GM19438 (cell line): ENCODE measurements around the gene INAFM1.
"Not testable (repeated sequence)": the region's sequence is repeated elsewhere in the genome, so short reads cannot be mapped to it uniquely, and the experiment has no call there.

Source experiments
- ATAC-seq: cut with Tn5 transposase; IDR thresholded peaks from one replicate; pipeline ENCODE4 v1.9.1; 2021; ENCODE audit warnings: low read depth; ENCODE audit not compliant: unreplicated experiment

The INAFM1 gene

DNA sequence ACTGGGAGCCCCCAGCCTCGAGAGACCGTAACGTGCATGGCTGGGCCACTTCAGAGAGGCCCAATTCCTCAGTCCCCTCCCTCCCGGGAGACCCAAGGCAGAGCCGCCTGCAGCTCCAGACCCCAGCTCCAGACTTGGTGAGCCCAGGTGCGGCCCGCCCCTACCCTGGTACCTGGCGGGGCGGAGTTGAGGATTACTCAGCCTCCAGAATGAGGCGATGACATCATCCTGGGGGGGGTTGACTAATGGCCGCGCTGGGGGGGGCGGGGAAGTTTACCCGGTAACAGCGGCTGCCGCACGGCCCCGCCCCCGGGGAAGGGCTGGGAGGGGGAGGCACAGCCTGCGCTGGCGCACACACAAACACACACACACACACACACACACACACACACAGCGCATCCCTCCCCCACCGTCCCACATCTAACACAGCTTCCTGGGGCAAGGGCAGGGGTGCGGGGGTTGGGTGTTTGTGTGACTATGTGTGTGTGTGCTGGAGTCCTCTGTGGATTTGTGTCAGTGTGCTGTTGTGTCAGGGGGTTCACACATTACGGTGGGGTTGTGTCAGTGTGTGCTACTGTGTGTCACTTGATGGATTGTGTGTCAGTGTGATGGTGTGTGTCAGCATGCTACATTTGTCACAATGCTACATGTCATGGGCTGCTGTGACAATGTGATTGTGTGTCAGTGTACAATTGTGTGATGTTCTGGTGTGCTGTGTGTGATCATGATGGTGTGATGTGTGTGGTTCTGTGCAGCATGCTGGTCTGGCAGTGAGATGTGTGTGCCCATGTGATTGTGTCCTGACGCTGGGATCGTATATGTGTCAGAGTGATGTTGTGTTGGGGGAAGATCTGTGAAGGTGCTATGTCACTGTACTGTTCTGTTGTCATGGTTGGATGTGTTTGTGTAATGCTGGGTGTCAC lies 33.4 kb upstream of the INAFM1 start:
- no peak for ATAC-seq

DNA sequence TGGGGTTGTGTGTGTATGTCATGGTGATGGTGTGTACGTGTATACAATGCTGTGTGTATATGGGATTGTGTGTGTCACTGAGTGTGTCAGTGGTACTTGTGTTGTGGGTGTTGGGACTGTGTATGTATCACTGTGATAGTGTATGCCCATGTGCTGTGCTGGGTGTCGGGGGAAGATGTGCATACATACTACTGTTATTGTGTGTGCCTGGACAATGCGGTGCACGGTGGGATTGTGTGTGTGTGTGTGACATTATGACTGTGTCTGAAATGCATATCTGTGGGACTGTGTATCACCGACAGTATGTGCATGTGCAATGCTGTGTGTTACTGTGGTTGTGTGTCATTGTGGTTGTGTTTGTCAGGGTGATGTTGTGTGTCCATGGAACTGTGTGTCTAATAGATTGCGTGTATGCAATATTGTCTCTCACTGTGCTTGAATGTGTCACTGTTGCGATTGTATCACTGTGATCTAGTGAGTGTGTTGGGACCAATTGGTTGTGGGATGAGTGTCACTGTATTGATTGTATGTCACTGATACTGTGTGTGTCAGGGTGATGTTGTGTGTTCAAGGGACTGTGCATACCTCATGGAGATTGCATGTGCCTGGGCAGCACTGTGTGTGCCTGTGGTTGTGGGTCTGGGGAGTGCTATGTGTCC lies 32.6 kb upstream of the INAFM1 start:
- ATAC-seq = no peak

DNA sequence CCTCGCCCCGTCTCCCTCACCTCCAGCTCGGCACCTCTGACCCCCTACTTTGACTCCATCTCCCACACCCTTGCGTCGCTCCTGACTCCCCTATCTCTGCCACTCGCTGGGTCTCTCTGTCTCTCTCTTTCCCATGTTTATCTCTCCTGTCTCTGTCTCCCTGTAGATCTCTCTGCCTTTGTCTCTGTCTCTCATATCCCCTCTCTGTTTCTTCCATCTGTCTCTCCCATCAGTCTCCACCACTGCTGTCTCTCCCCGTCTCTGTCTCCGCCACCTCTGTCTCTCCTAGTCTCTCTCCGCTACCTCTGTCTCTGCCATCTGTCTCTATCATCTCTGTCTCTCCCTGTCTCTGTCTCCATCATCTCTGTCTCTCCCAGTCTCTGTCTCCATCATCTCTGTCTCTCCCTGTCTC lies 31.3 kb upstream of the INAFM1 start:
- no peak for ATAC-seq

DNA sequence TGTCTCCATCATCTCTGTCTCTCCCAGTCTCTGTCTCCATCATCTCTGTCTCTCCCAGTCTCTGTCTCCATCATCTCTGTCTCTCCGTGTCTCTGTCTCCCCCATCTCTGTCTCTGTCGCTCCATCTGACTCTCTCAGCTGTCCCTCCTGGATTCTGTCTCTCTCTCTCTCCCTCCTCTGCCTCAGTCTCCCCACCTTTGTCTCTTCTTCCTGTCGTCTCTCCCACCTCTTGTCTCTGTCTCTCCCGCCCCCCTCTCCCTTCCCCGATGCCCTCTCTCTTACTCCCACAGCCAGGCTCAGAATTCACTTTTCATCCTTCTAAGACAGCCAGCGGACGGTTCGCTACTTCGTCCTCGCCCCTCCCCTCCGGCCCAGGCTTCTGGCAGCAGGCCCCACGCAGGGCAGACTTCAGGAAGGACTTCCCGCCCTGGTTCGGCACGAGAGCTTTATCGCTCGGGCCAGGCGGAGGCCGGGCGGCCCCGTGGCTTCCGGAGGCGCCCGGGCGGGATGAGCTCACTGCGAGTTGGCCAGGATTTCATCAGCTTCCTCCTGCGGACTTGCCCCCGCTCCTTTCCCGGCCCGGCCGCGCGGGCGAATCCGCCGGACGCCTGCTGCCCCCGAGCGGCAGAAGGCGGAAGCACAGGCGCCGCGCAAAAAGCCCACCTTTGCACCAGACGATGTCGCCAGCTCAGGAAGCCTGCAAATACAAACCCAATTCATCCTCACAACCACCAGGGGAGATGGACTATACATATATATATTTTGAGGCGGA lies 30.7 kb upstream of the INAFM1 start:
- peak; percentile 68 for ATAC-seq

DNA sequence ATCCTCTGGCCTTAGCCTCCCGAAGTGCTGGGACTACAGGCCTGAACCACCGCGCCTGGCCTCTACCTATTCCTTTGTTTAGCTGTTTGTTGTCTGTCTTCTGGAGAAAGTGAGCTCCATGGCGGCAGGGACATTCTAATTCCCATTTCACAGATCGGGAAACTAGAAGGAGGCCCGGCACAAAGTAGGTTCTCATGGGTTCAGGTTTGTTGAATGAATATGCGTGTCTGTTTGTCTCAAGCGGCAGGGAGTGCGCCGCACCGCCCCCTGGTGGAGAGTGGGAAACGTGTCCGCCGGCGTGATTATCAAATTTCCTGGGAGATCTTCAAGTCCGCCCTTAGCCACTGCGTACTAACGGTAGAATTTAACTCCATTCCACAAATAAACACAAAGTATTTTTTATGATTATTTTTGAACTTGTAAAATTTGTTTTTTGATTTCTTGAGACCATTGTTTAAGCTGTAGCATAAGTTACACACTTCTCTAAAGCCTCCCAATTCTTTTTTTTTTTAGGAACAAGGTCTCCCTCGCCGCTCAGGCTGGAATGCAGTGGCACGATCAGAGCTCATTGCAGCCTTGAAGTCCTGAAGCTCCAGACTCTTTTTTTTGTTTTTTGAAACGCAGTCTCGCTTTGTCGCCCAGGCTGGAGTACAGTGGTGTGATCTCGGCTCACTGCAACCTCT lies 27.2 kb upstream of the INAFM1 start:
- ATAC-seq = no peak

DNA sequence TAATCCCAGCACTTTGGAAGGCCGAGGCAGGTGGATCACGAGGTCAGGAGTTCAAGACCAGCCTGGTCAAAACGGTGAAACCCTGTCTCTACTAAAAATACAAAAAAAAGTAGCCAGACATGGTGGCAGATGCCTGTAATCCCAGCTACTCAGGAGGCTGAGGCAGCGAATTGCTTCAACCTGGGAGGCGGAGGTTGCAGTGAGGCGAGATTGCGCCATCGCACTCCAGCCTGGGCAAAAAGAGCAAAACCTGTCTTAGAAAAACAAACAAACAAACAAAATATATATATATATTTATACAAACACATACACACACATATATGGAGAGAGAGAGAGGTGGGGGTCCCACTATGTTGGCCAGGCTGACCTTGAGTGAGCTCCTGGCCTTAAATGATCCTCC lies 21.7 kb upstream of the INAFM1 start:
- ATAC-seq = not testable (repeated sequence)

DNA sequence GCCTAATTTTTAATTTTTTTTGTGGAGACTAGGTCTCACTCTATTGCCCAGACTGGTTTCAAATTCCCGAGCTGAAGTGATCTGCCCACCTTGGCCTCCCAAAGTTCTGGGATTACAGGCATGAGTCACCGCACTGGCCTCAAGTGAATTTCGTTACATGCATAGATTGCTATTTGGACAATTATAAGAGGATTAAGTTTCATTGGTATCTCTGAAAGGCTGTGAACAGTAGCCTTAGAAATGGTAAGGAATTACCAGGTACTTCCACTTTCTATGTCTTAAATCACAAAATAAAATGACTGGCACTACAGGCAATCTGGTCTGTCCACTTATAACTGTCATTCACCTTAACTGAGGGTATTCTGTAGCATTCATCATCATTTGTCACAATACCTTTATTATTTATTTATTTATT lies 21.2 kb upstream of the INAFM1 start:
- no peak for ATAC-seq

DNA sequence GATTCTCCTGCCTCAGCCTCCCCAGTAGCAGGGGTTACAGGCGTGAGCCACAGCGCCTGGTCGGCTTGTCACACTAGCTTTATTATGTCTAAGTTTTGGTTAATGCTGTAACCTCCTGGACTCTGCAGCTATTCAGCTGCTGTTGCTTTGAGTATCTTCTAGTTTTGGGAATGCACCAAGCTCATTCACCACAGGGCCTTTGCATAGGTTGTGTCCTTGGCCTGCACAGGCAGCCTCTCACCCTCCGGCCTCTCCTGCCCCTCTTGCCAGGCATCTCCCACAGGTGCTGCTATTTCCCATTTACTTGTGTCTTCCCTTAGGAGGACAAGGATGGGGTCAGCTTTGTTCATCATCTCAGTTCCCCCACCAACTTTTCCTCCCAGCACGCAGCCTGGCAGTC lies 20.7 kb upstream of the INAFM1 start:
- no peak for ATAC-seq

DNA sequence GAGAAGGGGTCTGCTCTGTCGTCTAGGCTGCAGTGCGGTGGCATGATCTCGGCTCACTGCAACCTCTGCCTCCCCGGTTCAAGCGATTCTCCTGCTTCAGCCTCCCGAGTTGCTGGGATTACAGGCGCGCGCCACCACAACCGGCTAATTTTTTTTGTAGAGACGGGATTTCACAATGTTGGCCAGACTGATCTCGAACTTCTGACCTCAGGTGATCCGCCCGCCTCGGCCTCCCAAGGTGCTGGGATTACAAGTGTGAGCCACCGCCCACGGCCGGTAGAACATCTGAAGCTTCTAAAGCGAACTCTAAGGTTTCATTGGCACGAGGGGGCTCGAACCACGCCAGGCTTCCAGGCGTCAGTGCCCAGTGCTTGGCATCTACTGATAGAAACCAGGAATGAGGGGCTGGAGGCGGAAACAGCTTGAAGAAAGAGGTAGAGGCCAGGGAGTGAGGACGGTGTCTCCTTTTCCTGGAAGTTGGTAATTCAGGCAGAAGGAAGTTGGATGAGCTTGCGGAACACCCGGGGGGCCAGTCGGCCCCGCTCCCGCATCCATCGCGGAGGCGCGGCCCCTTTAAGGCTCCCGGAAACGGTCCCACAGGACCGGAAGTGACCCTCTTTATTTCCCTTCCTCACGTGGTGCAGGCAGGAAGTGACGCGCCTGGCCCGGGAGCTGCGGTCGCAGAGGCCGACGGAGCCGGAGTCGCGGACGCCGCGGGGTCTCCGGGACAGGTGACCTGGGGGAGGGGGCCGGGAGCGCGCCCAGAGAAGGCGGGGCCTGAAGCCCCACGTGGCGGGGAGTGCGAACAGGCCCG lies 18.6 kb upstream of the INAFM1 start, which contains the start of gene CCDC9:
TSS of gene CCDC9 (plus strand) at position 647 of the 814 bp plus-strand sequence. CDS start 1,876 bp downstream, outside the sequence.
- ATAC-seq = peak; percentile 42

DNA sequence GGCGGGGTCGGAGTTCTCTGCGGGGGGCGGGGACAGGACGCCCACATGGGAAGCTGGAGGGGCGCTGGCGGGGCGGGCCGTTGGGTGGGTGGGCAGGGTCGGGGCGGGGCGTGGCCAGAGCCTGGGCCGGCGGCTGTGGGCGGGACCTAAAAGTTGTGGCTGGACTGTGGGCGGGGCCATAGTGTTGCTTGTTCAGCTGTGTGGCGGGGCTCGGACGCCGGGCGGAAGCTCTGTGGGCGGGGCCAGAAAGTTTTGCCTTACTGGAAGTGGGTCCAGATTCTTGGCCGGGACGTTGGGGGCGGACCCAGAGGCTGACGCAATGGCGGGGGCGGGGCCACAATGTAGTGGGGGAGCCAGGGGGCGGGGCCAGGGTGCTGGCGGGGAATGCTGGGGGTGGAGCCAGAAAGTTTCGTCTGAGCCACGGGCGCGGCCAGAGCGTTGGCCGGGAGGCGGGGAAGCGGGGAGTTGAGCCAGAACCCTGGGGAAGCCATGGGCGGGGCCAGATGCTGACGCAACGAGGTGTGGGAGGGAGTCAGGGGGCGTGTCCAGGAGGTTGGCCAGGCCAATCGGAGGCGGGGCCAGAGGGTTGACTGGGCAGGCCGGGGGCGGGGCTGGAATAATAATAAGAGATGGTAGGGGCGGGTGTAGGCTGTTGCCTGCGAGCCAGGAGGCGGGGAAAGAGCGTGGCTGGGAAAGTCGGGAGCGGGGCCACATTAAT lies 17.8 kb upstream of the INAFM1 start:
- peak; percentile 74 for ATAC-seq

DNA sequence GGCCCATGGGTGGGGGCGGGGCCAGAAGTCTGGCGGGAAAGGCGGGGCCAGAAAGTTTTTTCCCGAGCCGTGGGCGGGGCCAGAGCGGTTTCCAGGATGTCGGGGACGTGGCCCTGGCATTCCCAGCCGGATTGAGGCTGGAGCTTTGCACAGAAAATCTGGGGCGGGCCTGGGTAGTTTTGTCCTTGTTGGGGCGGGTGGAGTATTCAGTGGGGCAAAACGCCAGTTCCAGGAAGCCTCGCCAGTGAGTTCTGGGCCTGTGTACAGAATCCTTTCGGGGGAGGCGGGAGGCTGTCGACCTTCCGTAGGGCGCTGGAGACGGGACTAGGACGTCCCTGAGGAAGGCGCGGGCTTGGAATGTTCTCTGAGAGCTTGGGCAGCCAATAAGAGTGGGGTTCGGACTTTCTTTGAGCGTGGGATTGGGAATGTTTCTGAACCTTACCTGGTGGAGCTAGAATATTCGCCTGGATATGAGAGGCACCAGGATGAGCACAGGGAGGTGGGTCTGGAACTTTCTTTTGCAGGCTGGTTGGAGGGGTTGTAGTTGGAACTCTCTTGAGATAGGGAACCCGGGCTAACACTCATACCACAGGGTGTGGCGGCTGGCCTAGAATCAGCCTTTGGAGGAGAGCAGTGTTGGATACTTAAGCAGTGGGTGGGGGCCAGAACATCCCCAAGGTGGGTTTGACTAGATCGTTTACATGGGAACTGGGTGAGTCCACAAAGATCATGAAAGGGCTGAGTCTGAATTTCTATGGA lies 17.1 kb upstream of the INAFM1 start:
- ATAC-seq = no peak

DNA sequence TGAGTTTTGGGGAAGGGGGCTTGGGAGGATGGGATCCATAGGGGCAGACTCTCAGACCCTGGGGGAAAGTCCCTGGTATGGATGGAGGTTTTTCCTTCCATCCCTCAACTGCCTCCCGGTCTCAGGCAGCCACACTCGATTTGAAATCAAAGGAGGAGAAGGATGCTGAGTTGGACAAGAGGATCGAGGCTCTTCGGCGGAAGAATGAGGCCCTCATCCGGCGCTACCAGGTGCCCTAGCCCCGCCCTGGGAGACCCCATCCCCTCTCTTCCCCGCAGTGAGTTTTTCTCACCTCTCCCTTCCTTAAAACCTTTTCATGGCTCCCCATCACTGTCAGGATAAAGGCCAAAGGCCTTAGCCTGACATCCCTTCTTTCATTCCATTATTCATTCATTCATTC lies 16.3 kb upstream of the INAFM1 start:
- no peak for ATAC-seq

DNA sequence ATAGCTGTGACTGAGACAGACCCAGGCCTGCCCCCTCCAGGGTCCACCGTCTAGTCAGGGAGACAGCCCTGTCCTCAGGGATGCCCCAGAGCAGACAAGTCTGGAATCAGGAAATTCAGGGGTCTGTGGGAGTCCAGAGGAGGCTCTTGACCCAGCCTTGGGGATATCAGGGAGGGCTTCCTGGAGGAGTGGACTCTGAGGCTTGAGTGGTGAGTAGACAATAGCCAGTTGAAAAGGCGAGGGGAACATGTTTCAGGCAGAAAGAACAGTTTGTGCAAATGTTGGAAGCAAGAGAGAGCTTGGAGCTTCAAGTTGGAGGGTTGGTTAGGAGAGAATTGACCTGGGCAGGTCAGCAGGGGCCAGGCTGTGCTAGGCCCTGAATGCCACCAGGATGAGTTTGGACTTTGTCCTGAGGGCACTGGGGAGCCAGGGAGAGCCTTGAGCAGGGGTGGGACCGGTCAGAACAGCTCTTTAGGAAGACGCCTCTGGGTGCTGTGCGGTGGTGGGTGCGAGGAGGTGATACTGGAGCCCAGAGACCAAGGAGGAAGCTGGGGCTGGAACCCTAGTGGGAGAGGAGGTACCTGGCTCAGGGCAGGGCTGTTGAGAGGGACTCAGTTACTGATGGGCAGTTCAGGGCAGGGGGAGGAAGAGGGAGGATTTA lies 15.7 kb upstream of the INAFM1 start:
- no peak for ATAC-seq

DNA sequence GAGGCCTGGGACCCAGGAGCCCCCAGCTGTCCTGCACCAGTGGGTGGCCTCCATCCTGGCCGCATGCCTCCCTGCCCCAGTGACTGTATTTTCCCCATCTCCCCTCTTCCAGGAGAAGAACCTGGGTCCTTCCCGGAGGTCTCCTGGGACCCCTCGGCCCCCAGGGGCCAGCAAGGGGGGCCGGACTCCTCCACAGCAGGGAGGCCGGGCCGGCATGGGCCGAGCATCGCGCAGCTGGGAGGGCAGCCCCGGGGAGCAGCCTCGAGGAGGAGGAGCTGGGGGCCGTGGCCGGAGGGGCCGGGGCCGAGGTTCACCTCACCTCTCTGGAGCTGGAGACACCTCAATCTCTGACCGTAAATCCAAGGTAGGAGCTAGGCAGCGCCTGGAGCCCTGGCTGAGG lies 14.2 kb upstream of the INAFM1 start:
- ATAC-seq = no peak

DNA sequence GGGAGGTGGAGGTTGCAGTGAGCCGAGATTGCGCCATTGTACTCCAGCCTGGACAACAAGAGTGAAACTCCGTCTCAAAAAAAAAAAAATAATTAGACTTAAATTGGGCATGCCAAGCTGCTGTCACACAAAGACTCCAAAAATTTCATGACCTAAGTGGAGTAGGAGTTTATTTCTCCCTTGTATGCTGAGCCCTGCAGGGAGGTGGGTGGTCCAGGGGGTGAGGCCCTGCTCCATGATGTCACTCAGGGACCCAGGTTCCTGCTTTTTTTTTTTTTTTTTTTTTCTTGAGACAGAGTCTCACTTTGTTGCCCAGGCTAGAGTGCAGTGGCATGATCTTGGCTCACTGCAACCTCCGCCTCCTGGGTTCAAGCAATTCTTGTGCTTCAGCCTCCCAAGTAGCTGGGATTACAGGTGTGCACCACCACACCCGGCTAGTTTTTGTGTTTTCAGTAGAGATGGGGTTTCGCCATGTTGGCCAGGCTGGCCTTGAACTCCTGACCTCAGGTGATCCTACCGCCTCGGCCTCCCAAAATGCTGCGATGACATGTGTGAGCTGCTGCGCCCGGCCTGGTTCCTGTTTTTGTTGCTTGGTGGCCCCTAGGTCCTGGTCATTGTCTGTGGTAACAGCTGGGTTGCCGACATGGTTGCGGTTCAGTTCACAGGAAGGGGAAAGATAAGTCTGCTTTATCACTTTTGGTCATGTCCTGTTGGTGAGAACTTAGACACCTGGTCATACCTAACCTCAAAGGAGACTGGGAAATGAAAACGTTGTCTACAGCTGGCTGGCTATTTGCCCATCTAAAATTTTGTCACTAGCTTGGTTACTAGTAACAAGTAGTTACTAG lies 12.5 kb upstream of the INAFM1 start:
- ATAC-seq = peak; percentile 71

DNA sequence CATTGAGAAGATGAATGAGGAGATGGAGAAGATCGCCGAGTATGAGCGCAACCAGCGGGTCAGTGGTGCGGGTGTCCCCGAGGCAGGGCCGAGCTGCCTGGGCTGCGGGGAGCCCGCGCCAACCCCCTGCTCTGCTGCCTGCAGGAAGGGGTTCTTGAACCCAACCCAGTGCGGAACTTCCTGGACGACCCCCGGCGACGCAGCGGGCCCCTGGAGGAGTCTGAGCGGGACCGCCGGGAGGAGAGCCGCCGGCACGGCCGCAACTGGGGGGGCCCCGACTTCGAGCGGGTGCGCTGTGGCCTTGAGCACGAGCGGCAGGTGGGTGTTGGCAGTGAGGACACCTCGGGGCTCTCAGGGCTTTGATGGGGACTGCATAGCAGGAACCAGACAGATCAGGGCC lies 10.1 kb upstream of the INAFM1 start:
- no peak for ATAC-seq

DNA sequence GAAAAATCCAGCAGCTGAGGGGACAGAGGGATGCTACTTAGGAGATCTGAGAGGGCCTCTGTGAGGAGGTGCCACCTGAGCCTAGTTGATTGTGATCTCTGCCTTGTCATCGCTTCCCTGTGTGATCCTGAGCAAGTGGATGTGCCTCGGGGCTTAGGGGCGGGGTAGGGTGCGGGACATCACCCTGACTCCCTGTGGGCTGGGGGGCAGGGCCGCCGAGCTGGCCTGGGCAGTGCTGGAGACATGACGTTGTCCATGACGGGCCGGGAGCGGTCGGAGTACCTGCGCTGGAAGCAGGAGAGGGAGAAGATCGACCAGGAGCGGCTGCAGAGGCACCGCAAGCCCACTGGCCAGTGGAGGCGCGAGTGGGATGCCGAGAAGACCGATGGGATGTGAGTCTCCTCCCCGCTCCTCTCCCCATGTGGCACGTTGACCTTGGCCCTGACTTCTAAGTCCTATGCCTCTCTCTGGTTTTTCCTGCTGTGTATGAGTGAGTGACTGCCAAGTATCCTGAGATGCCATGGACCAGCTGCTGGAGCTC lies 8.2 kb upstream of the INAFM1 start:
- no peak for ATAC-seq
